Mesothelial cell of epicardium (in vitro differentiated cells): ENCODE data around the gene NHERF2. TPM values are rescaled to one million over a fixed set of nuclear protein-coding genes. Genes with fewer than 3 reads are reported as not detected.

Source experiments
- DNase-seq, 2 experiments: peaks; one replicate each; pipeline ENCODE4 v3.0.0; 2021; ENCODE audit warnings: low spot score in 2 of 2; ENCODE audit not compliant: unreplicated experiment in 2 of 2
- H3K27ac Mint-ChIP-seq: 2 replicates; pipeline ENCODE4 v1.8.0; 2021; ENCODE audit warnings: mixed read lengths
- H3K27me3 Mint-ChIP-seq: 2 replicates; pipeline ENCODE4 v1.8.0; 2021; ENCODE audit warnings: low read depth, mixed read lengths
- H3K36me3 Mint-ChIP-seq: 2 replicates; pipeline ENCODE4 v1.8.0; 2021; ENCODE audit warnings: mixed read lengths
- H3K4me1 Mint-ChIP-seq: 2 replicates; pipeline ENCODE4 v1.8.0; 2021; ENCODE audit warnings: mixed read lengths
- H3K4me3 Mint-ChIP-seq: 2 replicates; pipeline ENCODE4 v1.8.0; 2021; ENCODE audit warnings: mild to moderate bottlenecking, moderate library complexity, mixed read lengths
- H3K9me3 Mint-ChIP-seq: 2 replicates; pipeline ENCODE4 v1.8.0; 2021; ENCODE audit warnings: mixed read lengths
- CTCF ChIP-seq: fragments of 200-600 bp; sonication (generic); IDR thresholded peaks from one replicate; pipeline ENCODE4 v1.5.0; 2021; ENCODE audit warnings: antibody characterized with exemption; ENCODE audit not compliant: unreplicated experiment
- total RNA-seq: library from RNA; stranded (reverse); gene quantifications from 3 replicates; pipeline ENCODE4 v1.2.1, GENCODE V29; 2021

NHERF2 gene
- total RNA-seq, 1 donor from 2014 or later, result 51.3 TPM

GRCh38 chr16:2082171-2082982, 55.7 kb downstream of the NHERF2 start:
- no peak for TF ChIP-seq CTCF
- Mint-ChIP-seq H3K36me3 (peaks cover 7% of the 10 kb centered on the region), H3K9me3 (no peaks in the 10 kb centered on the region), H3K27me3 (no peaks in the 10 kb centered on the region), H3K4me3 (no peak overlapping the region), H3K27ac (peak overlapping the region; percentile 50), H3K4me1 (peaks cover 4% of the 10 kb centered on the region)
- DNase-seq, result no peak

GRCh38 chr16:2082983-2083364, 56.3 kb downstream of the NHERF2 start:
- H3K4me3 Mint-ChIP-seq, result no peak overlapping the region
- no peak for TF ChIP-seq CTCF
- peaks cover 7% of the 10 kb centered on the region for H3K36me3 Mint-ChIP-seq
- H3K27me3 Mint-ChIP-seq, result no peaks in the 10 kb centered on the region
- peaks cover 4% of the 10 kb centered on the region for H3K4me1 Mint-ChIP-seq
- H3K27ac Mint-ChIP-seq, result peak overlapping the region; percentile 39
- DNase-seq, result no peak
- H3K9me3 Mint-ChIP-seq, result no peaks in the 10 kb centered on the region

- no peak for TF ChIP-seq CTCF
- H3K36me3 Mint-ChIP-seq, result peaks cover 7% of the 10 kb centered on the region
- peaks cover 4% of the 10 kb centered on the region for H3K4me1 Mint-ChIP-seq
- no peak overlapping the region for H3K27ac Mint-ChIP-seq
- H3K4me3 Mint-ChIP-seq, result no peak overlapping the region
- H3K27me3 Mint-ChIP-seq, result no peaks in the 10 kb centered on the region
- H3K9me3 Mint-ChIP-seq, result no peaks in the 10 kb centered on the region
- DNase-seq, result no peak
Measured at GRCh38 chr16:2083409-2083808, 56.7 kb downstream of the NHERF2 start.

- DNase-seq, result no peak
- TF ChIP-seq CTCF, result no peak
- Mint-ChIP-seq H3K36me3 (peaks cover 11% of the 10 kb centered on the region), H3K4me3 (no peak overlapping the region), H3K27ac (no peak overlapping the region), H3K4me1 (peaks cover 4% of the 10 kb centered on the region), H3K9me3 (no peaks in the 10 kb centered on the region), H3K27me3 (no peaks in the 10 kb centered on the region)
Measured at GRCh38 chr16:2083876-2084780, 57.4 kb downstream of the NHERF2 start.

GRCh38 chr16:2084895-2085625, 58.4 kb downstream of the NHERF2 start:
- Mint-ChIP-seq H3K36me3 (peaks cover 11% of the 10 kb centered on the region), H3K9me3 (no peaks in the 10 kb centered on the region), H3K27ac (no peak overlapping the region), H3K27me3 (no peaks in the 10 kb centered on the region), H3K4me3 (no peak overlapping the region), H3K4me1 (peaks cover 4% of the 10 kb centered on the region)
- no peak for TF ChIP-seq CTCF
- no peak for DNase-seq
